ENCODE measurements around the gene ABHD14A. TPM values are rescaled to one million over a fixed set of nuclear protein-coding genes. Genes with fewer than 3 reads are reported as not detected.

Gene ABHD14A
- total and polyA plus RNA-seq, 2 donors = 12.7 to 17.6 TPM

DNA sequence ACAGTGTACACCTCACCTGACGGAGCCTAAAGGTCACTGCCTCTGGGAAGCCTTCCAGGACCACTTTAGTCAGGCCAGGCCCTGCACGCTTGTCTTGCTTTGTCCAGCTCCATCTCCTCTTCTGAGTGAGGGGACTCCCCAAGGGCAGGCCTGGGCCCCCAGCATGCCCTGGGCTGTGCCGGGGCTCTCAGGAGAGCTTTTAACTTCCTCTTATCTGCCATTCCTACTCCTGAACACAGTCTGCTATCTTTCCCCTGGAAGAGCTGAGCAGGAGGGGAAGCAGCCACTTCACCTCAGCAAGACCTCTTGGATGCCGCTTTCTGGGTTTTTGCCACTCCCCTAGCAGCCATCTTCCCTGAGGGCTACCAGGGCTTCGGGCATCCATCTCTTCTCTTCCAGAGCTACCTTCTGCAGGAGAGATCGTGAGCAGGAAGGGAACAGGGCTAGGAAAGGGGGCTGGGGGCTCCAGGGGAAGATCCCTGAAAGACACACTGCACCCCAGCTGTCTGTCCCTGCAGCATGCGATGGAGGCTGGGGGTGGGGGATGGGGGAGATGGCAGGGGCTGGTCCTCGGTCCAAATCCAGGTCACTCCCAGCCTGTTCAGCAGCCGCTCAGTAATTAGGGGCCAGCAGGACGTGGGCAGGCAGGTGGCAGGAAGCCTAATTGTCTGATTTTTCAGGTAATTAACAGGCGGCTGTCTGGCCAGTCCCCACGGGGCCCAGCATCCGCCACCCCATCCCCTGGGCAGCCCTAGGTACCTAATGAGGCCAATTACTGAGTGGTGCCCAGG, 40.8 kb downstream of the ABHD14A start:
- Histone ChIP-seq H3K36me3 (ENCODE audit: control insufficient read depth in 2 of 2, insufficient read depth in 2 of 2, low read length in 1 of 2) (no peaks in the 10 kb centered on the region), H3K9me3 (ENCODE audit: control insufficient read depth in 2 of 2, insufficient read depth in 1 of 2, low read length in 1 of 2) (no peaks in the 10 kb centered on the region), H3K4me1 (ENCODE audit: control insufficient read depth in 2 of 2, insufficient read depth in 2 of 2, low read length in 2 of 2) (no peaks in the 10 kb centered on the region), H3K4me3 (ENCODE audit: low read length in 2 of 2) (no peak overlapping the region), H3K27ac (ENCODE audit: low read depth in 1 of 2, low read length in 1 of 2) (no peak overlapping the region), H3K27me3 (ENCODE audit: control insufficient read depth in 2 of 2, insufficient read depth in 1 of 2, low read length in 1 of 2) (no peaks in the 10 kb centered on the region)
- WGBS = 91% methylated on average over 13 of the region's 13 CpGs
- no peak for DNase-seq (ENCODE audit: low read depth in 6 of 9, low spot score in 9 of 9)

GRCh38 chr3:52017586-52017985, 42.7 kb downstream of the ABHD14A start:
- no peaks in the 10 kb centered on the region for H3K9me3 ChIP-seq (ENCODE audit: control insufficient read depth in 2 of 2, insufficient read depth in 1 of 2, low read length in 1 of 2)
- H3K4me3 ChIP-seq (ENCODE audit: low read length in 2 of 2) = no peak overlapping the region
- 95% methylated on average over 11 of the region's 11 CpGs for WGBS
- H3K27ac ChIP-seq (ENCODE audit: low read depth in 1 of 2, low read length in 1 of 2) = no peak overlapping the region
- H3K4me1 ChIP-seq (ENCODE audit: control insufficient read depth in 2 of 2, insufficient read depth in 2 of 2, low read length in 2 of 2) = no peaks in the 10 kb centered on the region
- no peaks in the 10 kb centered on the region for H3K27me3 ChIP-seq (ENCODE audit: control insufficient read depth in 2 of 2, insufficient read depth in 1 of 2, low read length in 1 of 2)
- no peak for DNase-seq (ENCODE audit: low read depth in 6 of 9, low spot score in 9 of 9)
- H3K36me3 ChIP-seq (ENCODE audit: control insufficient read depth in 2 of 2, insufficient read depth in 2 of 2, low read length in 1 of 2) = no peaks in the 10 kb centered on the region

- Histone ChIP-seq H3K4me1 (ENCODE audit: control insufficient read depth in 2 of 2, insufficient read depth in 2 of 2, low read length in 2 of 2) (peaks cover 0 to 2% of the 10 kb centered on the region in 2 donors), H3K27ac (ENCODE audit: low read depth in 1 of 2, low read length in 1 of 2) (no peak overlapping the region), H3K36me3 (ENCODE audit: control insufficient read depth in 2 of 2, insufficient read depth in 2 of 2, low read length in 1 of 2) (no peaks in the 10 kb centered on the region), H3K4me3 (ENCODE audit: low read length in 2 of 2) (no peak overlapping the region), H3K27me3 (ENCODE audit: control insufficient read depth in 2 of 2, insufficient read depth in 1 of 2, low read length in 1 of 2) (no peaks in the 10 kb centered on the region), H3K9me3 (ENCODE audit: control insufficient read depth in 2 of 2, insufficient read depth in 1 of 2, low read length in 1 of 2) (no peaks in the 10 kb centered on the region)
- DNase-seq (ENCODE audit: low read depth in 6 of 9, low spot score in 9 of 9) = no peak
- 91% methylated on average over 21 of the region's 21 CpGs for WGBS
Measured at GRCh38 chr3:52018319-52019000, 43.6 kb downstream of the ABHD14A start.

DNA sequence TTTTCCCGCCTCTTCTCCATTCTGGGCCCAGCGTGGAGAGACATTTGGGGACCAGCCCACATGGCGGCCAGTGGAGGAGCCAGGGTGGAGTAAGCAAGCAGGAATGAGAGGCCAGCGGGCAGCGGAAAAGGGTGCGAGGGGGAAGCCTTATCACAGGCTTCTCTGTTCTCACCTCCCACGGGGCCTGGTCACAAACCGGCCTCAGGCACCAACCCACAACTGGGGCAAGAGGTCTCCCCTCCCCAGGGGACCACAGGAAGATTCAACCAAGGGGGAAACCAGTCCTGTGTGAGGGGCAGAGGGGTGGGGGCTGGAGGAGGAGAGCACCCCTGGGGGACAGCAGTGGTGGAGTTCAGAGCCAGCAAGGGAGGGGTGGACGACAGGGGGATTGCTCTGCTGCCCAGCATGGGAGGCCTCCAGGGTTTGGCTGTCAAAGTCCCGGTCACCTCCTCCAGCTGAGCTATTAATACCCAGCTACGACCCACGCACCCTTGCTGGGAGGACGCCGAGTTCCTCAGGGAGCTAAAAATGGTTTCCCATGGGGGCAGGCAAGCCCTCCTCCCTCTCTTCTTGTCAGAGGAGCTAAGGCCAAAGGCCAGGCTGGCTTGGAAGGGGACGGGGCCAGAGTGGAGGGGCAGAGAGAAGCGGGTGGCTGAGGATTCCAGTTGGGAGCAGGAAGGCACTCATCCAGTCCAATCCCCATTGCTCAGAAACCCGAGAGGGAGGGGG, 44.7 kb downstream of the ABHD14A start:
- DNase-seq (ENCODE audit: low read depth in 6 of 9, low spot score in 9 of 9) = no peak
- 95% methylated on average over 17 of the region's 17 CpGs for WGBS
- Histone ChIP-seq H3K27me3 (ENCODE audit: control insufficient read depth in 2 of 2, insufficient read depth in 1 of 2, low read length in 1 of 2) (no peaks in the 10 kb centered on the region), H3K27ac (ENCODE audit: low read depth in 1 of 2, low read length in 1 of 2) (no peak overlapping the region), H3K4me1 (ENCODE audit: control insufficient read depth in 2 of 2, insufficient read depth in 2 of 2, low read length in 2 of 2) (peaks cover 0 to 4% of the 10 kb centered on the region in 2 donors), H3K9me3 (ENCODE audit: control insufficient read depth in 2 of 2, insufficient read depth in 1 of 2, low read length in 1 of 2) (no peaks in the 10 kb centered on the region), H3K4me3 (ENCODE audit: low read length in 2 of 2) (no peak overlapping the region), H3K36me3 (ENCODE audit: control insufficient read depth in 2 of 2, insufficient read depth in 2 of 2, low read length in 1 of 2) (no peaks in the 10 kb centered on the region)

- H3K27me3 ChIP-seq (ENCODE audit: control insufficient read depth in 2 of 2, insufficient read depth in 1 of 2, low read length in 1 of 2) = no peaks in the 10 kb centered on the region
- no peak overlapping the region for H3K27ac ChIP-seq (ENCODE audit: low read depth in 1 of 2, low read length in 1 of 2)
- WGBS = 98% methylated on average over 7 of the region's 7 CpGs
- DNase-seq (ENCODE audit: low read depth in 6 of 9, low spot score in 9 of 9) = no peak
- no peak overlapping the region for H3K4me3 ChIP-seq (ENCODE audit: low read length in 2 of 2)
- H3K9me3 ChIP-seq (ENCODE audit: control insufficient read depth in 2 of 2, insufficient read depth in 1 of 2, low read length in 1 of 2) = no peaks in the 10 kb centered on the region
- H3K4me1 ChIP-seq (ENCODE audit: control insufficient read depth in 2 of 2, insufficient read depth in 2 of 2, low read length in 2 of 2) = peaks cover 0 to 4% of the 10 kb centered on the region in 2 donors
- no peaks in the 10 kb centered on the region for H3K36me3 ChIP-seq (ENCODE audit: control insufficient read depth in 2 of 2, insufficient read depth in 2 of 2, low read length in 1 of 2)
Measured at GRCh38 chr3:52020796-52021195, 45.9 kb downstream of the ABHD14A start.

DNA sequence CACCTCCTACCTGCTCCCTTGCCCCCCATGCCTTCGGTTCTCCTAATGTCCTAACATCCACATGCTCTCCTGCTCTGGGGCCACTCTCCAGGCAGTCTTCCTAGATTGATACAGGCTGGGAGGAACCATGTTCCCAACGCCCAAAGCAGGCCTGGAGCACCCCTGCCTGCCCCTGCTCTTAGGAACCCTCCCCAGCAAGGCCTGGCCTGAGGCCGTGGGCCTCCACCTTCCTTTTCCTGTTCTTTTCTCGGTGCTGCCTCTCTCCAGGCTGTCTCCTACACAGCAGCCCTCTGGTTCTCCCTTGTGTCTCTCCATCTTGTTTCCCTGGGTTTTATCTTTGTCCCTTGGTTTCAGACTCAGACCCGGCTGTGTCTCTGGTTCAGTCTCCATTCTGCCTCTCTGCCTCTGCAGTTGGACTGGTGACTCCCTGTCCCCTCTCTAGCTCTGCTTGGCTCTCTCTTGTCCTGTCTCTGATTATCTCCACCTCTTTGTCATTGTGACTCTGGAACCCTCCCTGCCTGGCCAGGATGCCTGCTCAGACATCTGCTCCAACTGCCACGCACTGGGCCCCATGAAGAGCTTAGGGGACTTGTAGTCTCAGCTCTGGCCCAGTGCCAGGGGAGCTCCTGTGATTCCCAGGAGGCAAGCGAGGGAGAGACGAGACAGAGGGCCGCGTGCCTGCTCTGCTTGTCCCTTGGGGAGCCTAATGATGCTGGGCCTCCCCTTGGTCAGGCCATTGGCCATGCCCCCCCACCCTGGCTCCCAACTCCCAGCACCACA, 46.8 kb downstream of the ABHD14A start:
- H3K4me1 ChIP-seq (ENCODE audit: control insufficient read depth in 2 of 2, insufficient read depth in 2 of 2, low read length in 2 of 2) = peaks cover 0 to 4% of the 10 kb centered on the region in 2 donors
- 89% methylated on average over 10 of the region's 10 CpGs for WGBS
- no peak for DNase-seq (ENCODE audit: low read depth in 6 of 9, low spot score in 9 of 9)

DNA sequence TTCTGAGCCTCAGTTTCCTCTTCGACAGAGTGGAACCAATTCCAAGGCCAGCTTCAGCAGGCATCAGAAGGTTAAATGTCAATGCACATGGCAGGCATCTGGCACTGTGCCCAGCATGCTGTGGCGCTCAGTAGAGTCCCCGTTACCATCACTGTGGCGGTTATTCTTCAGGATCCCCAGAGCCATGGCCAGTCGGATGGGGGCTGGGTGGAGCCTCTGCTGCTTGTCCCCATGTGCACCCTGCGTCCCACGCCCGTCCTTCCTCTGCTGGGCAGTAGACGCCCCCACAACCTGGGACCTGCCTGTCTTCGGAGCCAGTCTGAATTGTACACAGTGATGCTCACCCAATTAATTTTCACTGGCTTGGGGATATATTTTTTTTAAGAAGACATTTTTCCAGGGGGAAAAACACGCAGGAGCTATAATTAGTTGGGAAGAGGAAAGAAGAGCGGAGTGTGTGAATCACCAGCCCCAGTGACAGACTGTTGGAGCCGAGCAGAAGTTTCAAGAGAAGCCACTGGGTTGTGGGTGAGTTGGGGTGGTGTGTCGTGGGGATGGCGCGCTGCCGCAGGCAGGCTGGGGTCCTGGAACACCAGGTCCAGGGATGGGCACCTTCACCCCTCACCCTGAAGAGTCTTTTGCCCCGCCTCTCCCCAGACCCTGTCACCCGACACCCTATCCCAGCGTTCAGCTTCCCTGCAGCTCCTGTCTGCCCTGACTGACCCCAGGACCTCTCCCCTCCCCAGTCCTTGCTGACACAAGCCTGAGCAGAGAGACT, 47.6 kb downstream of the ABHD14A start:
- H3K27ac ChIP-seq (ENCODE audit: low read depth in 1 of 2, low read length in 1 of 2) = no peak overlapping the region
- DNase-seq (ENCODE audit: low read depth in 6 of 9, low spot score in 9 of 9) = no peak
- no peaks in the 10 kb centered on the region for H3K36me3 ChIP-seq (ENCODE audit: control insufficient read depth in 2 of 2, insufficient read depth in 2 of 2, low read length in 1 of 2)
- 95% methylated on average over 20 of the region's 20 CpGs for WGBS
- H3K27me3 ChIP-seq (ENCODE audit: control insufficient read depth in 2 of 2, insufficient read depth in 1 of 2, low read length in 1 of 2) = no peaks in the 10 kb centered on the region
- H3K4me3 ChIP-seq (ENCODE audit: low read length in 2 of 2) = no peak overlapping the region
- H3K9me3 ChIP-seq (ENCODE audit: control insufficient read depth in 2 of 2, insufficient read depth in 1 of 2, low read length in 1 of 2) = no peaks in the 10 kb centered on the region
- peaks cover 0 to 4% of the 10 kb centered on the region in 2 donors for H3K4me1 ChIP-seq (ENCODE audit: control insufficient read depth in 2 of 2, insufficient read depth in 2 of 2, low read length in 2 of 2)

More for the DNA sequence above, 46.8 kb downstream of the ABHD14A start:
- H3K9me3 ChIP-seq (ENCODE audit: control insufficient read depth in 2 of 2, insufficient read depth in 1 of 2, low read length in 1 of 2) = no peaks in the 10 kb centered on the region
- no peaks in the 10 kb centered on the region for H3K27me3 ChIP-seq (ENCODE audit: control insufficient read depth in 2 of 2, insufficient read depth in 1 of 2, low read length in 1 of 2)
- no peaks in the 10 kb centered on the region for H3K36me3 ChIP-seq (ENCODE audit: control insufficient read depth in 2 of 2, insufficient read depth in 2 of 2, low read length in 1 of 2)
- H3K4me3 ChIP-seq (ENCODE audit: low read length in 2 of 2) = no peak overlapping the region
- H3K27ac ChIP-seq (ENCODE audit: low read depth in 1 of 2, low read length in 1 of 2) = no peak overlapping the region

GRCh38 chr3:52023101-52023770, 48.4 kb downstream of the ABHD14A start:
- Histone ChIP-seq H3K27me3 (ENCODE audit: control insufficient read depth in 2 of 2, insufficient read depth in 1 of 2, low read length in 1 of 2) (no peaks in the 10 kb centered on the region), H3K27ac (ENCODE audit: low read depth in 1 of 2, low read length in 1 of 2) (no peak overlapping the region), H3K36me3 (ENCODE audit: control insufficient read depth in 2 of 2, insufficient read depth in 2 of 2, low read length in 1 of 2) (no peaks in the 10 kb centered on the region), H3K4me3 (ENCODE audit: low read length in 2 of 2) (no peak overlapping the region), H3K4me1 (ENCODE audit: control insufficient read depth in 2 of 2, insufficient read depth in 2 of 2, low read length in 2 of 2) (peaks cover 0 to 4% of the 10 kb centered on the region in 2 donors), H3K9me3 (ENCODE audit: control insufficient read depth in 2 of 2, insufficient read depth in 1 of 2, low read length in 1 of 2) (no peaks in the 10 kb centered on the region)
- WGBS = 98% methylated on average over 3 of the region's 3 CpGs
- no peak for DNase-seq (ENCODE audit: low read depth in 6 of 9, low spot score in 9 of 9)
